Retinal pigment epithelial cell (primary cell): ENCODE data around the gene ST6GALNAC3.

Experiments used
- DNase-seq: peaks from one replicate; pipeline ENCODE4 v3.0.0-alpha.2; 2010; ENCODE audit warnings: low read depth
- H3K4me3 ChIP-seq: 2 replicates; pipeline ENCODE4 v1.5.1; 2011; ENCODE audit warnings: mild to moderate bottlenecking, low read length, control low read depth, moderate library complexity
- TF ChIP-seq, protein P1 (sequence below): conservative IDR thresholded peaks from 2 replicates; pipeline ENCODE4 v1.5.1; 2011; ENCODE audit warnings: low read depth, low read length, control low read depth, inconsistent platforms

ST6GALNAC3 gene

DNA sequence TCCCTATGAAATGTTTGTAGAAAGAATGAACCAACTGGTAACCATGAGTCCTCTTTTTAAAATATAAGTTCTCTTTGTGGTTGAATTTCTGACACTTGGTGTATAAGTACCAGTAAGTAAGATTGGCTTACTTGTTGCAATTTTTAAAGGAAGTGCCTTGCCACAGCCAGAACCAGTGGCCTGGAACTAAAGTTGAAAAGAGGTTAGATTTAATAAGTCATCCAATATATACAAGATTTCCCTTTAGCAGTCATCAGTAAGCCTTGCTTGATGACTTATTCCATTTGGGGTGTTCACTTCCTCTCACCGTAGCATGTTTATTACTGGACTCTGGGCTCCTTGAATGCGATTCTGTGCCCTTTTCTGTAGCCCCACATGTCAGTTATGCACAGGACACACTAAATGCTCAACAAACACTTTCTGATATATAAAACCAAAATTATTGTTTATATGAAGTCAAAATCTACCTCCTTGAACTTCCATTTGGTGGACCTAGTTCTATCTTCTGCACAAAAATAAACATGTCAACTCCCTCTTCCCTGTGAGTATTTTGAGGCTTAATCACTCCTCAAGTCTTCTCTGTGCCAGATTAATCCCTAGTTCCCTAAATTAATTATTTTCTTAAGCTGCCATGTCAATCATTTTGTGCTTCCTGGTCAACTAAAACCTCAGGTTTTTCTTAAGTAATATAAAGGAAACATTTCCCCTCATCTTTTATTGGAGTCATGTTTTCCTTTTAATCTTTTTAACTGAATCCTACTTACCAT, 218.1 kb downstream of the ST6GALNAC3 start:
- TF ChIP-seq, protein P1, sequence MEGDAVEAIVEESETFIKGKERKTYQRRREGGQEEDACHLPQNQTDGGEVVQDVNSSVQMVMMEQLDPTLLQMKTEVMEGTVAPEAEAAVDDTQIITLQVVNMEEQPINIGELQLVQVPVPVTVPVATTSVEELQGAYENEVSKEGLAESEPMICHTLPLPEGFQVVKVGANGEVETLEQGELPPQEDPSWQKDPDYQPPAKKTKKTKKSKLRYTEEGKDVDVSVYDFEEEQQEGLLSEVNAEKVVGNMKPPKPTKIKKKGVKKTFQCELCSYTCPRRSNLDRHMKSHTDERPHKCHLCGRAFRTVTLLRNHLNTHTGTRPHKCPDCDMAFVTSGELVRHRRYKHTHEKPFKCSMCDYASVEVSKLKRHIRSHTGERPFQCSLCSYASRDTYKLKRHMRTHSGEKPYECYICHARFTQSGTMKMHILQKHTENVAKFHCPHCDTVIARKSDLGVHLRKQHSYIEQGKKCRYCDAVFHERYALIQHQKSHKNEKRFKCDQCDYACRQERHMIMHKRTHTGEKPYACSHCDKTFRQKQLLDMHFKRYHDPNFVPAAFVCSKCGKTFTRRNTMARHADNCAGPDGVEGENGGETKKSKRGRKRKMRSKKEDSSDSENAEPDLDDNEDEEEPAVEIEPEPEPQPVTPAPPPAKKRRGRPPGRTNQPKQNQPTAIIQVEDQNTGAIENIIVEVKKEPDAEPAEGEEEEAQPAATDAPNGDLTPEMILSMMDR = no peak
- H3K4me3 ChIP-seq = no peak overlapping the region
- peak; percentile 67 for DNase-seq

DNA sequence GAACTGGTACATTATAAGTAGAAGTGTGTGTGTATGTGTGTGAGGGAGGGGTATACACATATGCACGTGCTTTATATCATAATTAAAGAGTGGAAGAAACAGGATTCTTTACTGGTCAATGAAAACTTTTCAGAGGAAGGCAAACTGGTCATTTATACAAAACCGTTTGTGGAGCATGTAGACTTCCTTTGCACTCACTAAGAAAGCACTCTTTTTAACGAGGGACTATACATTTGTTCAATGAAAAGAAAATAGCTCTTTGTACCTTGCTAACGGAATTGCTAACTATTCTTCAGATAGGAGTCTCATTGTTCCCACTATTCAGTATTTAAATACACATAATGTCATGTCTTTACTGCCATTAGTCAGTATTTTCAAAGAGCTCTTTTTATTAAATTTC, 219.3 kb downstream of the ST6GALNAC3 start:
- TF ChIP-seq, protein P1 = no peak
- H3K4me3 ChIP-seq = no peak overlapping the region
- DNase-seq = no peak

DNA sequence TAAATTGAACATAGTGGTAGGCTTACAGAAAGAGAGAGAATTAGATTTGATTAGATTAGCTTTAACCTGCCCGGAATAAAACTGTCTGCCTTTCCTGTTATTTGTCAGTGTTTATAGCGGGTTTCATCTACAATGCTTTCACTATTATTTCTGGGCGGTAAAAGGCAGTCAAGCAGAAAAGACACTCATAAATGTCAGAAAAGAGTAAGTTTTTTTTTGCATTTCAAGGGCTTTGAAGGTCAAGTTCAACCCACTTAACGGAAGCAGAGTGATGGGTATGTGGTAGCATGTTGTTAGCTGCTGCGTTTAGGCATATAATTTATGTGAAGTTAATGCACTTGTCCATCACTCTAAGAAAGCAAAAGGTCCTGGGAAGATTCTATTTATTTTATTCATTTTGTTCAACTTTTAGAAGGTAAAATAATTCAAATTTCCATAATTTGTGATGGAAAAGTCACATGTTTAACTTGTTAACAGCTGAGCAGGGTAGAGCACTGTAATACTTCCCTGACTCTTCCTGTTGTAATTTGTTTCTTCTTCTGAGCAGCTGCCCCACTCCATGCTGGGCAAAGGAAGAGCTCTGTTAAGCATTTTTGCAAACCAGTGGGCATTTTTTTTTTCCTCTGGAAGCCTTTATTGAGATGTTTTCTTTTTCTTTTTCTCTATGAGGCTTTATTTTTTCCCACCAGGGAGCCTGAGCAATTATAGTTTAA, 220.1 kb downstream of the ST6GALNAC3 start:
- H3K4me3 ChIP-seq = no peak overlapping the region
- TF ChIP-seq, protein P1 = no peak
- no peak for DNase-seq

DNA sequence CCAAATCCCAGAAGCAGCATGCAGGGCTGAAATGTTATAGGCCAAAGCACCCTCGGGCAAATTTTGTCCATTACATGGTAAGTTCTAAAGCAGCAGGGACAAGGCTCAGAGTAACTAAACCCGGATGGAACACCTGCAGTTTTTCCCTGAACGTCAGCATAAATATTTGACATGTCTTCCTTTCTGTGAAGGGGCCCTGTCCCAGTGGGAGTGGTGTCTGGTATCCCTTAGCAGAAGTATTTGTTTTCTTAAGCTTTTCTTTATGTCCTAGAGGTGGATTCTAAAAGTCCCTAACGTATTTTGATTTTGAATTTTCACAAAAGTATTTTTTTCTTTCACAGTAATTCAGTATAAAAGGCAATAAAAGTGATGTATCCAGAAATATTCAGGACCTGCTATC, 223.9 kb downstream of the ST6GALNAC3 start:
- no peak for DNase-seq
- TF ChIP-seq, protein P1 = no peak
- no peak overlapping the region for H3K4me3 ChIP-seq

DNA sequence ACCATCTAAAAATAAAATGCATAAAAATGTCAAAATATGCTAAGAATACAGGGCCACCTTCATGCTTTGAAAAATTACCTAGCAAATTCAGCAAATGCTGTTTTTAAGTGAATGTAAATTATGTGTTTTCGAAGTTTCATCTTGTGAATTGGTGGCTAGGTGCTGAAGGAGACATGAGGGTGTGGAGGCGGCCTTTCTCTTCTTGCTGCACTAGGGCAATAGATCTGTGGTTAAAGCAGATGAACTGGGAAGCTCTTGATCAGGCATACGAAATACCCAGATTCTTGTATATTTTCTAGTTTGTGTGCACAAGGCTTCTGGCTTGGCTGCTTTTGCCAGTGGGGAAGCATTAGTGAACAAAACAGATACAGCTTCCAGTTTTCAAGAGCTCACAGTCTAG, 224.5 kb downstream of the ST6GALNAC3 start:
- TF ChIP-seq, protein P1 = no peak
- no peak overlapping the region for H3K4me3 ChIP-seq
- no peak for DNase-seq

DNA sequence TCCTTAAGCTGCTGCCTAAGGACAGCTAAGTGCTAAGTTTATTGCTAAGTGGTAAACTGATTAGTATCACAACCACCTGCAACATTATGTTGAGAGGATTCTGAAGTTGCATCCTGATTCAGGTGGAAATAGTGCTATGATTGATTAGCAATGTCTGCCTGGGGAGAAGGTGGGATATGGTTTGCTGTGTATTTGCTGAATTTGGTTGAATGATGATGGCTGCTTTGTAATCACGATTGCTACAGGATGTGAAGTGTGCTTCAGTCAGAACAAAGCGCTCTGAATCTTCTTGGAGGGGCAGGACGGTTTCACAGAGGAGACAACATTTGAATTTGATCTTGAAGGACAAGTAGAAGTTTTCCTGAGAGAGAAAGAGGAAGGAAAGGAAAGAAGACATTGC, 226.0 kb downstream of the ST6GALNAC3 start:
- DNase-seq = no peak
- no peak overlapping the region for H3K4me3 ChIP-seq
- TF ChIP-seq, protein P1 = no peak
